Cardiac fibroblast (primary cell): ENCODE data around the gene SLC19A2.

Source experiments
- DNase-seq, 2 donors: peaks; one replicate each; pipeline versions ENCODE4 v3.0.0 to v3.0.0-alpha.2; 2010; ENCODE audit warnings: low read depth in 2 of 2
- H3K4me3 ChIP-seq, 2 donors: replicated peaks in 1 of 2; 1 replicate in 1 of 2; 2 replicates in 1 of 2; pipeline ENCODE4 v1.5.1; 2011; ENCODE audit warnings: low read depth in 2 of 2, low read length in 2 of 2, mild to moderate bottlenecking in 2 of 2, moderate library complexity in 1 of 2
- CTCF ChIP-seq: IDR thresholded peaks from one replicate; pipeline ENCODE4 v1.5.1; 2011; ENCODE audit warnings: low read depth, mild to moderate bottlenecking, low read length, inconsistent platforms

SLC19A2 gene

GRCh38 chr1:169475806-169476387, 9.8 kb downstream of the SLC19A2 start:
- TF ChIP-seq CTCF, result no peak
- no peak for DNase-seq
- no peak overlapping the region for H3K4me3 ChIP-seq

- H3K4me3 ChIP-seq, result no peak overlapping the region
- TF ChIP-seq CTCF, result no peak
- DNase-seq, result no peak
Observed at GRCh38 chr1:169474302-169474995, 11.3 kb downstream of the SLC19A2 start.

GRCh38 chr1:169473347-169473746, 12.4 kb downstream of the SLC19A2 start:
- DNase-seq, result no peak

GRCh38 chr1:169472738-169473137, 13.0 kb downstream of the SLC19A2 start:
- DNase-seq, result no peak
- no peak for TF ChIP-seq CTCF
- H3K4me3 ChIP-seq, result no peak overlapping the region

More at GRCh38 chr1:169473347-169473746, 12.4 kb downstream of the SLC19A2 start:
- TF ChIP-seq CTCF, result no peak
- H3K4me3 ChIP-seq, result no peak overlapping the region

GRCh38 chr1:169468982-169469381, 16.8 kb downstream of the SLC19A2 start:
- DNase-seq, result no peak
- no peak for TF ChIP-seq CTCF
- H3K4me3 ChIP-seq, result no peak overlapping the region

- peak; percentile 16 for TF ChIP-seq CTCF
- peak; percentile 70 to 74 for DNase-seq
- H3K4me3 ChIP-seq, result no peak overlapping the region
Observed at GRCh38 chr1:169466259-169467230, 19.2 kb downstream of the SLC19A2 start.
